Osteocyte (in vitro differentiated cells): ENCODE measurements around the gene CNKSR3. TPM values are rescaled to one million over a fixed set of nuclear protein-coding genes. Genes with fewer than 3 reads are reported as not detected.

Source experiments
- DNase-seq: peaks from one replicate; pipeline ENCODE4 v3.0.0; 2021; ENCODE audit warnings: mixed read lengths; ENCODE audit not compliant: unreplicated experiment; ENCODE audit errors: extremely low spot score
- H3K27ac Mint-ChIP-seq: one replicate; pipeline ENCODE4 v1.8.0; 2021; ENCODE audit warnings: mild to moderate bottlenecking, mixed read lengths; ENCODE audit not compliant: unreplicated experiment
- H3K27me3 Mint-ChIP-seq: one replicate; pipeline ENCODE4 v1.8.0; 2021; ENCODE audit warnings: mixed read lengths; ENCODE audit not compliant: unreplicated experiment
- H3K36me3 Mint-ChIP-seq: one replicate; pipeline ENCODE4 v1.8.0; 2021; ENCODE audit warnings: mixed read lengths; ENCODE audit not compliant: unreplicated experiment
- H3K4me1 Mint-ChIP-seq: one replicate; pipeline ENCODE4 v1.8.0; 2021; ENCODE audit warnings: mixed read lengths; ENCODE audit not compliant: unreplicated experiment
- H3K4me3 Mint-ChIP-seq: one replicate; pipeline ENCODE4 v1.8.0; 2021; ENCODE audit warnings: mild to moderate bottlenecking, moderate library complexity, mixed read lengths; ENCODE audit not compliant: unreplicated experiment
- H3K9me3 Mint-ChIP-seq: one replicate; pipeline ENCODE4 v1.8.0; 2021; ENCODE audit warnings: mixed read lengths; ENCODE audit not compliant: unreplicated experiment
- total RNA-seq: library from RNA; stranded (reverse); gene quantifications from 2 replicates; pipeline ENCODE4 v1.2.1, GENCODE V29; 2021
- TF ChIP-seq, protein P1 (sequence below): fragments of 200-600 bp; sonication (generic); IDR thresholded peaks from 2 replicates; pipeline ENCODE4 v1.5.0; 2021; ENCODE audit warnings: antibody characterized with exemption, mild to moderate bottlenecking, moderate library complexity

CNKSR3 gene
- total RNA-seq, 1 donor from 2014 or later: 14.6 TPM

DNA sequence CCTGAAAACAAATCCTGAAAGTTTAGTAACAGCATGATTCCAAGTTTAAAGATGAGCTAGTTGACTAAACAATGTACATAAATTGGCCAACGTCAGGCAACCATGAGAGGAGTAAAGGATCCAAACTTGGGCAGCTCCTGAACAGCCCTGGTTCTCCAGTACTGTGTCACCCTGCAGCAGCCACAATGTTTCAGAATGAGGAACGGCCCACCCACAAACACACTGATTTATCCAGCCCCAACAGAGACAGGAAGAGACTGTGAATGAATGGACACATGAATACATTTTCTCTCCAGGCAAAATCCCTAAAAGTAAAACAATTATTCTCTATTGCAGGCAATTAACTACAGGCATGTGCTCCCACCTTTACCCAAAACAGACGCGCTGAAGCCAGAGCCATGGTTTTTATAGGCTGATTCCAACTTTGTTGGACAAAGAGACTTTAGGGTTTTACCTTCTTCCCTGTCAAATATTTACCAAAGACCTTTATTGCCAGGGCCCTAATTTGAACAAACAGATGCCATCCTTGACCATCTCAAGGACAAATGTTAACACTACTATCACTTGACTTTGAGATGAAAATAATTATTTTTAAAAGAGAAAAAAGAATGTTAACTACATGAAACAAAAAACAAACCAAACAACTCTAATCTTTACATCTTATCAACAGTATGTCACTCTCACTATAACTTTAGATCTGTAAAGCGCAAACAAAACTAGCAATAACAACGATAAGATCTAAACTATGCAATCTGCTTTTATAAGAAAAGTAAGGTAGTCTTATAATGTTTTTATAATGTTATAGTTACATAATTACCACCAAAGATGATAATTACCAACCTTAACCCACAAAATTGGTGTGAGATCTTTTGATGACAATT is 22.9 kb downstream of the CNKSR3 start:
- peaks cover 50% of the 10 kb centered on the region for H3K4me1 Mint-ChIP-seq
- no peak for DNase-seq

DNA sequence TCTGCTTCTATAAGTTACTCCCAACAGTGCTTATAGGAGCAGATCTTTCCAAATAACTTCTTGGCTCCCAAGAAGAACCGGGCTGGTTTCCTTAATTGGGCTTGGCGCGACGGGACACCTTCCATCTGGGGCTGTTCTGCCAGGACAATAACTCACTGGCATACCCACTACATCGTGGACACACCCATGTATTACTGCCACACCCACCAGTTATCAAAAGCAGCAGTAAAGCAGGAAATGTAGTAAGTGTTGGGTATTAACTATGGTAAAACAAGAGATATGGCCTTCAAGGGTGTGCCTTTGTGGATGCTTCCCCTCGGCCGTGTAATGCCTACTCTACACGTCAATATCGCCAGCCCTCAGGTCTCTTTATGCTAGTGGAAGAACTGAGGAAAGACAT is 24.7 kb downstream of the CNKSR3 start:
- TF ChIP-seq, protein P1, sequence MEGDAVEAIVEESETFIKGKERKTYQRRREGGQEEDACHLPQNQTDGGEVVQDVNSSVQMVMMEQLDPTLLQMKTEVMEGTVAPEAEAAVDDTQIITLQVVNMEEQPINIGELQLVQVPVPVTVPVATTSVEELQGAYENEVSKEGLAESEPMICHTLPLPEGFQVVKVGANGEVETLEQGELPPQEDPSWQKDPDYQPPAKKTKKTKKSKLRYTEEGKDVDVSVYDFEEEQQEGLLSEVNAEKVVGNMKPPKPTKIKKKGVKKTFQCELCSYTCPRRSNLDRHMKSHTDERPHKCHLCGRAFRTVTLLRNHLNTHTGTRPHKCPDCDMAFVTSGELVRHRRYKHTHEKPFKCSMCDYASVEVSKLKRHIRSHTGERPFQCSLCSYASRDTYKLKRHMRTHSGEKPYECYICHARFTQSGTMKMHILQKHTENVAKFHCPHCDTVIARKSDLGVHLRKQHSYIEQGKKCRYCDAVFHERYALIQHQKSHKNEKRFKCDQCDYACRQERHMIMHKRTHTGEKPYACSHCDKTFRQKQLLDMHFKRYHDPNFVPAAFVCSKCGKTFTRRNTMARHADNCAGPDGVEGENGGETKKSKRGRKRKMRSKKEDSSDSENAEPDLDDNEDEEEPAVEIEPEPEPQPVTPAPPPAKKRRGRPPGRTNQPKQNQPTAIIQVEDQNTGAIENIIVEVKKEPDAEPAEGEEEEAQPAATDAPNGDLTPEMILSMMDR: no peak
- DNase-seq: no peak
- H3K27me3 Mint-ChIP-seq: no peaks in the 10 kb centered on the region
- no peak overlapping the region for H3K4me3 Mint-ChIP-seq
- peaks cover 55% of the 10 kb centered on the region for H3K4me1 Mint-ChIP-seq
- H3K9me3 Mint-ChIP-seq: no peaks in the 10 kb centered on the region
- peaks cover 2% of the 10 kb centered on the region for H3K36me3 Mint-ChIP-seq
- H3K27ac Mint-ChIP-seq: no peak overlapping the region

More for the DNA sequence above, 22.9 kb downstream of the CNKSR3 start:
- H3K36me3 Mint-ChIP-seq: peaks cover 2% of the 10 kb centered on the region
- TF ChIP-seq, protein P1: no peak
- no peaks in the 10 kb centered on the region for H3K27me3 Mint-ChIP-seq
- no peaks in the 10 kb centered on the region for H3K9me3 Mint-ChIP-seq
- no peak overlapping the region for H3K4me3 Mint-ChIP-seq
- H3K27ac Mint-ChIP-seq: peak overlapping the region; percentile 64

DNA sequence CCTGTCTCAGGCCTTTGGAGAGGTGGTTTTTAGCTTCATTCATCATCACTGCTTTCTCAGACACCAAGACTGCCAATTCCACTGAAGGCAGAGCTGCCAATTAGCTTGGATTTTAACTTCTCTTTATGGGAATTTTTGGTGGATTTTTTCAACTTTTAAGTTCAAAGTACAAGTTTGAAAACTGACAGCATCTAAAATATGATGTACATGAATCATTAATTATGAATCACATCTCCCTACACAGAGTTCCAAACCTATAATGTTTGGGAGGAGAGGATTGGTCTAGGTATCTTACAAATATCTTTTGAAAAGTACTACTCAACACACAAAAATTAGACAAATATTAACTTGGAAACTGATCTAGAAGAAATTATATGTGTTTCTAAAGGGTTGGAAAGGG is 25.5 kb downstream of the CNKSR3 start:
- Mint-ChIP-seq H3K36me3 (no peaks in the 10 kb centered on the region), H3K9me3 (no peaks in the 10 kb centered on the region), H3K4me1 (peaks cover 61% of the 10 kb centered on the region), H3K27ac (no peak overlapping the region), H3K4me3 (no peak overlapping the region), H3K27me3 (no peaks in the 10 kb centered on the region)
- no peak for DNase-seq
- TF ChIP-seq, protein P1: no peak

DNA sequence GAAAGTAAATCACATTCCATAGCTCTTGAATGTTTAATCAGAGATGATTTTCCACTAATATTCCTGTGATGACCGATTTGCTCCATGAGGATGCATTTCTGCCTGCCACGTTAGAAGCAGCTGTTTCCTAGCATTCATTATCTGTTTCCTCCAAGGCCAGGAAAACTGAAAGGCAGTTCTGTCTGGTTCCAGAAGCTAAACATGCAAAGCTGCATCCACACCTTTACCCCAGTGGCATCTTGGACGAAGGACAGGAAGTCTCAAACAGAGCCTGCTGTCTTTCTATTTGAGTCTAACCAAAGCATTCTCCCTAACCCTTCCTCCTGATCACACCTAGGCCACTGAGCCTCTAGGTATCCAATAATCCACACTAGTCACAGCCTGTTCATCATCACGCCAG is 27.6 kb downstream of the CNKSR3 start:
- H3K27ac Mint-ChIP-seq: peak overlapping the region; percentile 23
- no peak overlapping the region for H3K4me3 Mint-ChIP-seq
- H3K36me3 Mint-ChIP-seq: no peaks in the 10 kb centered on the region
- no peaks in the 10 kb centered on the region for H3K27me3 Mint-ChIP-seq
- TF ChIP-seq, protein P1: no peak
- DNase-seq: no peak
- H3K9me3 Mint-ChIP-seq: no peaks in the 10 kb centered on the region
- peaks cover 64% of the 10 kb centered on the region for H3K4me1 Mint-ChIP-seq

DNA sequence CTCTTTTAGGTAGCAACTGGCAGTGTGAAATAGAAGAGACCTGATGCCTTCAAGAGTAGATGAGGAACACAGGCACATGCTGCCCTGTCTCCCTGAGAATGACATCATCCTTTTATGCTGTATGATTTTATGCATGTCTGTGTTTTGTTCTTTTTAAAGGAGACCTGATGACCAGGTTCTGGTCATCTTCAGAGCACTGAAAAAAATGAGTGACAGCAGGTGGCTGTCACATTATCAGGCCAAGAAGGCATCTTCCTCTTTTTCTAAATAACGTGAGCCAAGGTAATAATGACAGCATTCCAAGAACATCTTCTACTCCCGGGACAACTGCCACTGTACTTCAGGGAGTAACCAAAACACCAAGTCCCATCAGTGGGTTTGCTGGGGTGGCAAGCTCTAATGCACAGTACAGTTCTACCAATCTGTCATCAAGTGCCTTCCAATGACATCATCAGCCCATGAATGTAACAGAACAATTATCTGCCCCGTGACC is 28.9 kb downstream of the CNKSR3 start:
- no peak for DNase-seq
- peaks cover 59% of the 10 kb centered on the region for H3K4me1 Mint-ChIP-seq
- TF ChIP-seq, protein P1: no peak
- no peak overlapping the region for H3K27ac Mint-ChIP-seq
- H3K9me3 Mint-ChIP-seq: no peaks in the 10 kb centered on the region
- H3K4me3 Mint-ChIP-seq: no peak overlapping the region
- no peaks in the 10 kb centered on the region for H3K27me3 Mint-ChIP-seq
- H3K36me3 Mint-ChIP-seq: no peaks in the 10 kb centered on the region
